Measurements from ENCODE around the gene CYTH1.

CYTH1 gene

DNA sequence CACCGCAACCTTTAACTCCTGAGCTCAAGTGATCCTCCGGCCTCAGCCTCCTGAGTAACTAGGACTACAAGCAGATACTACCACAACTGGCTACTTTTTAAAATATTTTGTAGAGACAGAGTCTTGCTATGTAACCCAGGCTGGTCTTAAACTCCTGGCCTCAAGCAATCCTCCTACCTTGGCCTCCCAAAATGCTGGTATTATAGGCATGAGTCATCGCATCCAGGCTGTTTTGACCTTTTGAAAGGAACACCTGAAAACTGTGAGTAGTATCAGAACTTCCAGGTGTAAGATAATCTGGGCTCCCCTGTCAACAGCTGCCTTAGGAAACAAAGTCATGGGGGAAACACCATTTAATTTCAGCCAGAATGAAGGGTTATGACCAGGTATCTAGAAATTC is 77.5 kb downstream of the CYTH1 start:
- peaks cover 38% of the 10 kb centered on the region for H3K4me1 ChIP-seq (ENCODE audit: insufficient read depth, low read length, severe bottlenecking)
- TF ChIP-seq, protein P1, sequence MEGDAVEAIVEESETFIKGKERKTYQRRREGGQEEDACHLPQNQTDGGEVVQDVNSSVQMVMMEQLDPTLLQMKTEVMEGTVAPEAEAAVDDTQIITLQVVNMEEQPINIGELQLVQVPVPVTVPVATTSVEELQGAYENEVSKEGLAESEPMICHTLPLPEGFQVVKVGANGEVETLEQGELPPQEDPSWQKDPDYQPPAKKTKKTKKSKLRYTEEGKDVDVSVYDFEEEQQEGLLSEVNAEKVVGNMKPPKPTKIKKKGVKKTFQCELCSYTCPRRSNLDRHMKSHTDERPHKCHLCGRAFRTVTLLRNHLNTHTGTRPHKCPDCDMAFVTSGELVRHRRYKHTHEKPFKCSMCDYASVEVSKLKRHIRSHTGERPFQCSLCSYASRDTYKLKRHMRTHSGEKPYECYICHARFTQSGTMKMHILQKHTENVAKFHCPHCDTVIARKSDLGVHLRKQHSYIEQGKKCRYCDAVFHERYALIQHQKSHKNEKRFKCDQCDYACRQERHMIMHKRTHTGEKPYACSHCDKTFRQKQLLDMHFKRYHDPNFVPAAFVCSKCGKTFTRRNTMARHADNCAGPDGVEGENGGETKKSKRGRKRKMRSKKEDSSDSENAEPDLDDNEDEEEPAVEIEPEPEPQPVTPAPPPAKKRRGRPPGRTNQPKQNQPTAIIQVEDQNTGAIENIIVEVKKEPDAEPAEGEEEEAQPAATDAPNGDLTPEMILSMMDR (IDR thresholded peaks at IDR 0.05; ENCODE audit: low read length), result no peak
- H2AFZ ChIP-seq (ENCODE audit: low read length), result no peak overlapping the region
- no peak overlapping the region for H3K4me2 ChIP-seq (ENCODE audit: low read length)
- no peaks in the 10 kb centered on the region for H3K27me3 ChIP-seq (ENCODE audit: insufficient read depth, low read length)
- no peaks in the 10 kb centered on the region for H3F3A ChIP-seq (ENCODE audit: insufficient read depth, low read length)
- H3K27ac ChIP-seq (ENCODE audit: low read depth, low read length, poor library complexity, severe bottlenecking), result no peak overlapping the region
- H3K9me3 ChIP-seq (ENCODE audit: low read length), result no peaks in the 10 kb centered on the region
- H3K79me2 ChIP-seq (ENCODE audit: insufficient read depth, low read length), result no peaks in the 10 kb centered on the region
- H3K9ac ChIP-seq (ENCODE audit: low read length), result no peak overlapping the region
- no peaks in the 10 kb centered on the region for H3K36me3 ChIP-seq (ENCODE audit: insufficient read depth, low read length)
- H3K9me2 ChIP-seq (ENCODE audit: low read depth, low read length), result no peaks in the 10 kb centered on the region
- no peaks in the 10 kb centered on the region for H4K20me1 ChIP-seq (ENCODE audit: insufficient read depth, low read length)
- no peak overlapping the region for H3K4me3 ChIP-seq (ENCODE audit: low read depth, low read length, poor library complexity, severe bottlenecking)

DNA sequence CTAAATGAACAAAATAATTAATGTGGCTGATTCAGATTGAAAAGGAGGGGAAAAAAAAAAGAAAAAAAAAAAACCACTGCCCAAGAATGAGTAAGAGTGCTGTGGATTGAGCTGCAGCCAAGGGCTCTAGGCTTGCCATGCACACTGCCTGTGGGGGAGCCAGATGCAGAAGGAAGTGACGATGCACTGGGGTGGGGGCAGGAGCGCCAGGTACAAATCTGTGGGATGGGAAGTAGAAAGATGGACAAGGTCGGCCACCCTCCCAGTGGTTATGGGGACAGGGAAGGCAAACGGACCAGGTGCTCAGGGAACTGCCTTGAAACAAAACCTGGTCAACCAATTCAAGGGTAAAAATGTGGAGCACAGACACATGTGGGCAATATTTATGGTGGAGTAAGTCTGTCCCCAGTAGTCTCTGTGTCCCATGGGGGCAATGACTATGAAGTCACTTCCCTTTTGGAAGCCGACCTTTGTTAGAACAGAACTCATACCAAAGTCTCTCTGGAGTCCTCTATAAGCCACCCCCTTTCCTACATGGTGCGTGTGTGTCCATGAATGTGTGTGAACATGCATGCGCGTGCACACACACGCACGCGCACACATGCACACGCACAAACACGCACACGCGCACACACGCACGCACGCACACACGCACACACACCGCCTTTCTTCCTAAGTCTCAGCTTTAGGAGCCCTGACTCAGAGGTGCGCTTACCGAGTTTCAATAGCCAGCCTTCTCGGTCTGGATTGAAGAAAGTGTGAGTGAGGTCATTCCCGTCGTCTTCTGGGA is 84.3 kb downstream of the CYTH1 start:
- H3K4me3 ChIP-seq (ENCODE audit: low read depth, low read length, poor library complexity, severe bottlenecking), result no peak overlapping the region
- H3K27me3 ChIP-seq (ENCODE audit: insufficient read depth, low read length), result no peaks in the 10 kb centered on the region
- H3K9ac ChIP-seq (ENCODE audit: low read length), result no peak overlapping the region
- no peak overlapping the region for H3K4me2 ChIP-seq (ENCODE audit: low read length)
- H3K27ac ChIP-seq (ENCODE audit: low read depth, low read length, poor library complexity, severe bottlenecking), result no peak overlapping the region
- no peaks in the 10 kb centered on the region for H3K79me2 ChIP-seq (ENCODE audit: insufficient read depth, low read length)
- TF ChIP-seq, protein P1 (IDR thresholded peaks at IDR 0.05; ENCODE audit: low read length), result no peak
- no peak overlapping the region for H2AFZ ChIP-seq (ENCODE audit: low read length)
- H3K9me3 ChIP-seq (ENCODE audit: low read length), result no peaks in the 10 kb centered on the region
- no peaks in the 10 kb centered on the region for H3K9me2 ChIP-seq (ENCODE audit: low read depth, low read length)
- no peaks in the 10 kb centered on the region for H3F3A ChIP-seq (ENCODE audit: insufficient read depth, low read length)
- H3K36me3 ChIP-seq (ENCODE audit: insufficient read depth, low read length), result no peaks in the 10 kb centered on the region
- no peaks in the 10 kb centered on the region for H4K20me1 ChIP-seq (ENCODE audit: insufficient read depth, low read length)
- H3K4me1 ChIP-seq (ENCODE audit: insufficient read depth, low read length, severe bottlenecking), result peaks cover 39% of the 10 kb centered on the region

- H3K4me3 ChIP-seq (ENCODE audit: low read depth, low read length, poor library complexity, severe bottlenecking), result no peak overlapping the region
- peak overlapping the region; percentile 42 for H3K27ac ChIP-seq (ENCODE audit: low read depth, low read length, poor library complexity, severe bottlenecking)
- no peaks in the 10 kb centered on the region for H3K36me3 ChIP-seq (ENCODE audit: insufficient read depth, low read length)
- H4K20me1 ChIP-seq (ENCODE audit: insufficient read depth, low read length), result no peaks in the 10 kb centered on the region
- no peak overlapping the region for H2AFZ ChIP-seq (ENCODE audit: low read length)
- H3K4me2 ChIP-seq (ENCODE audit: low read length), result no peak overlapping the region
- H3K27me3 ChIP-seq (ENCODE audit: insufficient read depth, low read length), result no peaks in the 10 kb centered on the region
- H3F3A ChIP-seq (ENCODE audit: insufficient read depth, low read length), result no peaks in the 10 kb centered on the region
- H3K9me2 ChIP-seq (ENCODE audit: low read depth, low read length), result no peaks in the 10 kb centered on the region
- TF ChIP-seq EZH2 (IDR thresholded peaks at IDR 0.05; ENCODE audit: borderline replicate concordance, low read length), result no peak
- TF ChIP-seq, protein P1 (IDR thresholded peaks at IDR 0.05; ENCODE audit: low read length), result no peak
- peaks cover 39% of the 10 kb centered on the region for H3K4me1 ChIP-seq (ENCODE audit: insufficient read depth, low read length, severe bottlenecking)
- H3K79me2 ChIP-seq (ENCODE audit: insufficient read depth, low read length), result no peaks in the 10 kb centered on the region
- no peak overlapping the region for H3K9ac ChIP-seq (ENCODE audit: low read length)
- no peaks in the 10 kb centered on the region for H3K9me3 ChIP-seq (ENCODE audit: low read length)
These were observed 85.0 kb downstream of the CYTH1 start for GRCh38 chr17:78697122-78697521.
